Amniotic stem cell (primary cell): ENCODE measurements around the gene ITPRID2.
"Not testable (repeated sequence)": the region's sequence is repeated elsewhere in the genome, so short reads cannot be mapped to it uniquely, and the experiment has no call there.

Experiments used
- DNase-seq: peaks from one replicate; lab custom pipeline; 2025; lab: John Stamatoyannopoulos, UW

ITPRID2 gene

GRCh38 chr2:181961167-181961566 is 69.6 kb downstream of the ITPRID2 start:
- DNase-seq = not testable (repeated sequence)

GRCh38 chr2:181962142-181962541 is 70.6 kb downstream of the ITPRID2 start:
- DNase-seq = no peak

DNA sequence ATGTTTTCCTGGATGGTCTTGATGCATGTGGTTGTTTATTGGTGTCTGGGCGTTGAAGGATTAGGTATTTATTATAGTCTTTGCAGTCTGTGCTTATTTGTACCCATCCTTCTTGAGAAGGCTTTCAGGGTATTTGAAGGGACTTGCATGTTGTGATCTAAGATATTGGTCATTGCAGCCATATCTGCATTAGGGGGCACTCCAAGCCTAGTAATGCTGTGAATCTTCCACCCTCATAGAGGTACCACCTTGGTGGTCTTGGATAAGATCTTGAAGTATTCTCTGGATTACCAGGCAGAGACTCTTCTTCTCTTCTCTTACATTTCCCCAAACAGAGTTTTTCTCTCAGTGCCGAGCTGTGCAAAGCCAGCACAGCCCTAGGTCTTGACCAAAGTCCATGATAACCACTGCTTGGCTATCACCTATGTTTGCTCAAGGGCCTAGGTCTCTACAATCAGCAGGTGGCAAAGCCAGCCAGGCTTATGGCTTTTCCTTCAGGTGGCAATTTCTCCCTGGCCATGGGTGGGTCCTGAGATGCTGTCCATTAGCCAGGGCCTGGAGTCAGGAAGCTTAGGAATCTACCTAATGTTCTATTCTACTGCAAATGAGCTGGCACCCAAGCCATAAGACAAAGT is 78.7 kb downstream of the ITPRID2 start:
- DNase-seq = no peak

DNA sequence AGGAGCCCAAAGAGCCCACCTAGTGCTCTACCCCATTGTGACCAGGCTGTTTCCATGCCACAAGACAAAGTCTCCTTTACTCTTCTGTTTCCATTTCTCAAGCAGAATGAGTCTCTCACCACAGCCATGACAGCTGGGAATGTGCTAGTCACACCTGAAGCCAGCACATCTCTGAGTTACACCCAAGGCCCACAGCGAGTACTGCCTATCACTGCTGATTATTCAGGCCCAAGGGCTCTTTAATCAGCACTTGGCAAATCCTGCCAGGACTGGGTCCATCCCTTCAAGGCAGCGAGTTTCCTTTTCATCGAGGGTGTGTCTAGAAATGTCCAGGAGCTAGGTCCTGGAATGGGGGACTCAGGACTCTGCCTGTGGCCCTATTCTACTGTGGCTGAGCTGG is 79.5 kb downstream of the ITPRID2 start:
- no peak for DNase-seq

DNA sequence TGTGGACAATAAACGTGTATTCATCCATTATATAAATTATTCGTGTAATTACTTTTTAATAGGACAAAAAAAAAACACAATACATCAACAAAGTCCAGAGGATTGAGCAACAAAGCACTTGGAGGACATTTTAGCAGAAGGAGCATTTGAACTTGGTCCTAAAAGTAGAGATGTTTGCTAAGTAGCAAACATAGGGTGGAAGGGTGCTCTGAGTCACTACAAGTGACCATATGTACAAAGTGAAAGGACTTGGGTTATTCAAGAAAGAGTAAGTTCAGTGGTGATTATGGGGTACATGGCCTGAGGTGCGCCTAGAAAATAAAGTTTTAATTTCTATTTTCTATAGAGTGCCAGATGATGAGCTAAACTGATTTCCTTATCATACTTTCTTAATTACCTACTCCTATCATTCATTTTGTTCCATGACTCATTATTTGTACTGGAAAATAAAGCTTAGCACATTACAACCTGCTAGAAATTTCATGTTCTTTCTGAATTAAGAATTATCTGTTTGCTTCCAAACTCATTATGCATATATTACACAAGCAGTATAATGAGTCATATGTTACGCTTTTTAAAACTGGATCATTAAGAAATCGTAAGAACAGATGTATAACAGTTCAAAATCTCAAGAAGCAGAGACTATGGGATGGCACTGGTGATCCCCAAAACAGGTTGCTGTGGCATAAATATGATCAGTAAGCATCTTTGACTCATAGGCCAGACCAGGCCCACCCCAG is 81.1 kb downstream of the ITPRID2 start:
- no peak for DNase-seq

GRCh38 chr2:181973171-181973783 is 81.7 kb downstream of the ITPRID2 start:
- no peak for DNase-seq

- DNase-seq = no peak
These were observed 86.3 kb downstream of the ITPRID2 start for GRCh38 chr2:181977661-181978350.

- no peak for DNase-seq
These were observed 87.0 kb downstream of the ITPRID2 start for GRCh38 chr2:181978351-181979150.
